K562 (cell line): Measurements from ENCODE around the gene PPP1R14C. TPM values are rescaled to one million over a fixed set of nuclear protein-coding genes. Genes with fewer than 3 reads are reported as not detected.

ENCODE experiments used
- ATAC-seq: fragments of 200-7000 bp; cut with Tn5 transposase; 3 replicates; pipeline ENCODE4 v1.9.1; 2020; ENCODE audit warnings: moderate library complexity
- BruUV-seq: library from RNA; stranded (reverse); fragments of 400-500 nt; replicated peaks from 2 replicates; lab custom pipeline; 2021; lab: Mats Ljungman, UMichigan
- CTCF ChIA-PET: fragments of 300-600 bp; formaldehyde crosslinking; extraction: SDS; loops from one replicate; lab custom pipeline; 2021; ENCODE audit warnings: low intra/inter-chr PET ratio; lab: Yijun Ruan, JAX
- POLR2A ChIA-PET: fragments of 300-600, 350-650 bp; sonication (Branson Sonifier 250); formaldehyde crosslinking; extraction: SDS; loops from one replicate; lab custom pipeline; 2021; ENCODE audit warnings: antibody characterized with exemption, inconsistent platforms; lab: Yijun Ruan, JAX
- DNase-seq, 4 experiments: peaks; one replicate each; pipeline versions ENCODE4 v3.0.0 to v3.0.0-alpha.2; 2011 to 2018; ENCODE audit warnings: low spot score in 3 of 4, mixed read lengths in 3 of 4; ENCODE audit errors: extremely low read depth in 1 of 4
- FAIRE-seq: peaks from 2 replicates; lab custom pipeline; 2011; peaks lifted over from hg19 to GRCh38; lab: Jason Lieb, UNC
- H2AFZ ChIP-seq: 2 replicates; pipeline ENCODE4 v1.6.0; 2011; ENCODE audit warnings: low read depth, low read length, control low read depth, inconsistent platforms
- H3K27ac ChIP-seq: fragments of 200-600 bp; 3 replicates; pipeline ENCODE4 v1.8.0; 2011; ENCODE audit warnings: low read depth, mild to moderate bottlenecking, control low read depth, inconsistent platforms, low read length, moderate library complexity, mixed read lengths; ENCODE audit errors: extremely low read depth
- H3K27me3 ChIP-seq, 2 experiments: fragments of 300-600 bp in 1 of 2; 2 replicates in 1 of 2; 3 replicates in 1 of 2; pipeline versions ENCODE4 v1.6.0 to v1.8.0; 2011; ENCODE audit warnings: inconsistent platforms in 2 of 2, low read length in 2 of 2, mild to moderate bottlenecking in 1 of 2, mixed read lengths in 1 of 2, moderate library complexity in 1 of 2; ENCODE audit not compliant: control insufficient read depth in 2 of 2, insufficient read depth in 2 of 2
- H3K36me3 ChIP-seq: fragments of 300-600 bp; 3 replicates; pipeline ENCODE4 v1.8.0; 2011; ENCODE audit warnings: mild to moderate bottlenecking, low read length, inconsistent platforms; ENCODE audit not compliant: control insufficient read depth, insufficient read depth
- H3K4me1 ChIP-seq, 2 experiments: fragments of 200-600 bp in 1 of 2; replicated peaks in 1 of 2; 2 replicates in 1 of 2; 3 replicates in 1 of 2; pipeline versions ENCODE4 v1.5.1 to v1.8.0; 2011; ENCODE audit warnings: inconsistent platforms in 2 of 2, low read length in 2 of 2, mild to moderate bottlenecking in 1 of 2, mixed read lengths in 1 of 2, moderate library complexity in 1 of 2; ENCODE audit not compliant: control insufficient read depth in 2 of 2, insufficient read depth in 2 of 2
- H3K4me2 ChIP-seq: 2 replicates; pipeline ENCODE4 v1.6.1; 2011; ENCODE audit warnings: low read length, control low read depth, inconsistent platforms, mixed read lengths; ENCODE audit not compliant: insufficient read depth
- H3K4me3 ChIP-seq: fragments of 200-600 bp; sonication (generic), shearing (Covaris generic); 2 replicates; pipeline ENCODE4 v1.5.1; 2016; ENCODE audit warnings: control low read depth, inconsistent platforms
- H3K79me2 ChIP-seq: fragments of 200-600 bp; 3 replicates; pipeline ENCODE4 v1.8.0; 2011; ENCODE audit warnings: low read length, inconsistent platforms; ENCODE audit not compliant: control insufficient read depth, insufficient read depth
- H3K9ac ChIP-seq, 2 experiments: 2 replicates each; pipeline versions ENCODE4 v1.6.0 to v1.6.1; 2011; ENCODE audit warnings: low read depth in 2 of 2, low read length in 2 of 2, control low read depth in 1 of 2, inconsistent platforms in 1 of 2, mild to moderate bottlenecking in 1 of 2, mixed read lengths in 1 of 2; ENCODE audit not compliant: insufficient read depth in 1 of 2
- H3K9me1 ChIP-seq: one replicate; pipeline ENCODE4 v1.6.0; 2011; ENCODE audit warnings: inconsistent platforms, mild to moderate bottlenecking, low read length, moderate library complexity; ENCODE audit not compliant: control insufficient read depth, insufficient read depth
- H3K9me3 ChIP-seq: replicated peaks from 2 replicates; pipeline ENCODE4 v1.5.1; 2011; ENCODE audit warnings: low read depth, low read length, inconsistent platforms; ENCODE audit not compliant: control insufficient read depth, insufficient read depth
- H4K20me1 ChIP-seq: replicated peaks from 2 replicates; pipeline ENCODE4 v1.6.1; 2011; ENCODE audit warnings: low read length, inconsistent platforms, mixed read lengths; ENCODE audit not compliant: control insufficient read depth, insufficient read depth
- CBFB ChIP-seq: sonication (generic); formaldehyde crosslinking; IDR thresholded peaks from 2 replicates; pipeline ENCODE4 v1.4.0; 2020; ENCODE audit warnings: mild to moderate bottlenecking, missing genetic modification reagents
- MITF ChIP-seq: IDR thresholded peaks from 2 replicates; pipeline ENCODE4 v1.6.1; 2014; ENCODE audit warnings: antibody characterized with exemption
- PRDM10 ChIP-seq: fragments of 450-650 bp; IDR thresholded peaks from 2 replicates; pipeline ENCODE4 v1.6.1; 2018; ENCODE audit not compliant: partially characterized antibody
- PURB ChIP-seq: sonication (generic); formaldehyde crosslinking; IDR thresholded peaks from 2 replicates; pipeline ENCODE4 v1.9.0; 2021; ENCODE audit warnings: low read depth, mild to moderate bottlenecking, missing genetic modification reagents
- RB1 ChIP-seq: fragments of 450-650 bp; IDR thresholded peaks from 2 replicates; pipeline ENCODE4 v1.6.1; 2017; ENCODE audit warnings: low read depth, mild to moderate bottlenecking
- SMC3 ChIP-seq: conservative IDR thresholded peaks from 2 replicates; pipeline ENCODE4 v1.6.1; 2011; ENCODE audit warnings: low read depth, low read length, improper control_type of control experiment; ENCODE audit not compliant: insufficient read depth
- SPI1 ChIP-seq: IDR thresholded peaks from 2 replicates; pipeline ENCODE4 v1.6.1; 2011; ENCODE audit warnings: low read depth, low read length, control low read depth, borderline replicate concordance
- TAF15 ChIP-seq: fragments of 200-400 bp; formaldehyde crosslinking; IDR thresholded peaks from 2 replicates; pipeline ENCODE4 v1.6.1; 2017; ENCODE audit warnings: mild to moderate bottlenecking, low read depth, low read length, moderate library complexity
- ZBTB49 ChIP-seq: sonication (generic); formaldehyde crosslinking; IDR thresholded peaks from 2 replicates; pipeline ENCODE4 v1.8.0; 2022; ENCODE audit warnings: missing genetic modification reagents, mild to moderate bottlenecking, borderline replicate concordance
- ZBTB8A ChIP-seq: fragments of 450-650 bp; IDR thresholded peaks from 2 replicates; pipeline ENCODE4 v1.6.1; 2018; ENCODE audit warnings: mild to moderate bottlenecking, moderate library complexity; ENCODE audit not compliant: partially characterized antibody
- ZNF655 ChIP-seq: fragments of 250-450 bp; sonication (Bioruptor Pico); IDR thresholded peaks from 2 replicates; pipeline ENCODE4 v1.5.0; 2021
- ZNF699 ChIP-seq: fragments of 250-450 bp; sonication (Bioruptor Pico); IDR thresholded peaks from 2 replicates; pipeline ENCODE4 v1.8.0; 2021; ENCODE audit warnings: mild to moderate bottlenecking, moderate library complexity; ENCODE audit not compliant: insufficient replicate concordance
- ZSCAN32 ChIP-seq: fragments of 450-650 bp; formaldehyde crosslinking; IDR thresholded peaks from 2 replicates; pipeline ENCODE4 v1.4.0; 2020; ENCODE audit warnings: mild to moderate bottlenecking, moderate library complexity
- WGBS: fragments of 100-300 bp; shearing (Covaris generic); methylation state at CpG from one replicate; pipeline ENCODE4 v1.1.6; 2016; ENCODE audit warnings: low coverage, mixed read lengths; ENCODE audit not compliant: insufficient coverage; ENCODE audit errors: missing lambda C conversion rate; 5-methylcytosine and 5-hydroxymethylcytosine counted together
- in situ Hi-C: fragments of 300-500 bp; cut with MboI; formaldehyde crosslinking; loops from 4 replicates; pipeline ENCODE4 v1.15.0; 2018; ENCODE audit warnings: inconsistent platforms, mixed read lengths
- intact Hi-C: fragments of 100-400 bp; cut with micrococcal nuclease; formaldehyde crosslinking; loops from 2 replicates; pipeline ENCODE4 v1.14.2; 2022
- polyA plus RNA-seq, 8 experiments: library from polyadenylated mRNA; depleted of rRNA in 4 of 8; stranded (reverse) in 5 of 8; unstranded in 3 of 8; fragments of >200 nt; fragmentation: Nextera tagmentation in 2 of 8; fragmentation: Illumina TruSeq in 1 of 8; extraction: Ambion mirVana in 2 of 8; extraction: Trizol in 1 of 8; gene quantifications; 2 replicates each; pipeline versions ENCODE4 v1.2.1 to v1.2.3, GENCODE V29; 2011 to 2014; ENCODE audit warnings: inconsistent platforms in 1 of 8, missing spikeins in 1 of 8
- total RNA-seq, 7 experiments: library from RNA; depleted of rRNA in 6 of 7; stranded (reverse); fragments of >200 nt in 6 of 7; fragmentation: Illumina TruSeq in 2 of 7; extraction: Trizol in 2 of 7; gene quantifications; 2 replicates each; pipeline versions ENCODE4 v1.2.1 to v1.2.3, GENCODE V29; 2011 to 2021; ENCODE audit warnings: low replicate concordance in 1 of 7

PPP1R14C gene
- total and polyA plus RNA-seq, 9 of the 15 experiments (the other 6 are each of a cell fraction or from before 2014, with no cell fraction given), result 4.5 to 16.6 (median 11.9) TPM

GRCh38 chr6:150133686-150134085, 9.2 kb upstream of the PPP1R14C start:
- H3K9me1 ChIP-seq, result no peaks in the 10 kb centered on the region
- H3K36me3 ChIP-seq, result no peaks in the 10 kb centered on the region
- ChIA-PET CTCF (no interaction called here), POLR2A (interaction anchor here (0.8 to 1.3 kb wide), 3 partner anchors 10 to 15 kb away, joined by 3 to 6 read pairs (median 3); no protein-coding TSS in a partner anchor)
- FAIRE-seq (no peak), ATAC-seq (no peak), DNase-seq (no peak)
- WGBS, result 5% methylated on average over 2 of the region's 2 CpGs
- H3K9ac ChIP-seq, result no peak overlapping the region
- H4K20me1 ChIP-seq, result no peaks in the 10 kb centered on the region
- intact Hi-C loops, result no loop called here
- no peaks in the 10 kb centered on the region; a peak in 1 of 5 replicates for H3K4me1 ChIP-seq
- 0 out of 5 replicates have a peak, but pooled peaks cover 0 to 8% of the 10 kb centered on the region in 2 experiments for H3K27me3 ChIP-seq
- no peak overlapping the region for H3K4me2 ChIP-seq
- H3K4me3 ChIP-seq, result no peak overlapping the region
- H2AFZ ChIP-seq, result no peak overlapping the region
- H3K27ac ChIP-seq, result no peak overlapping the region
- no peak for TF ChIP-seq ZBTB8A
- TF ChIP-seq MITF, result no peak
- no peak for TF ChIP-seq RB1
- TF ChIP-seq ZSCAN32 (CRISPR knock-in tag), result no peak
- no peak for TF ChIP-seq SPI1
- no peak for TF ChIP-seq ZBTB49 (CRISPR knock-in tag)
- no peak for TF ChIP-seq SMC3
- TF ChIP-seq TAF15, result no peak
- no peak for TF ChIP-seq ZNF655
- no peak for TF ChIP-seq CBFB (CRISPR knock-in tag)
- TF ChIP-seq PURB (CRISPR knock-in tag), result no peak
- no peak for TF ChIP-seq ZNF699 (CRISPR knock-in tag)
- TF ChIP-seq PRDM10, result no peak
- H3K9me3 ChIP-seq, result no peaks in the 10 kb centered on the region
- in situ Hi-C loops, result no loop called here
- H3K79me2 ChIP-seq, result no peaks in the 10 kb centered on the region
- no TSS peak for BruUV-seq
